ENCODE measurements around the gene HIGD1A. TPM values are rescaled to one million over a fixed set of nuclear protein-coding genes. Genes with fewer than 3 reads are reported as not detected.

Gene HIGD1A
- polyA plus RNA-seq, 1 of the 3 experiments (the other 2 are of a cell fraction), result 72.1 TPM

- Histone ChIP-seq H3K9me2 (no peaks in the 10 kb centered on the region), H3K9ac (no peak overlapping the region), H3K4me3 (ENCODE audit: low read depth in 2 of 2, low read length in 1 of 2) (no peak overlapping the region), H3K27me3 (ENCODE audit: insufficient read depth) (no peaks in the 10 kb centered on the region; the same call in 1 of the 2 replicates), H3K36me3 (replicated peaks in 1 of 2; ENCODE audit: control insufficient read depth in 1 of 2, insufficient read depth in 2 of 2, low read length in 1 of 2) (no peaks in the 10 kb centered on the region), H3F3A (replicated peaks; ENCODE audit: insufficient read depth) (no peaks in the 10 kb centered on the region), H3K4me2 (no peak overlapping the region), H3K27ac (ENCODE audit: low read depth in 2 of 2, low read length in 1 of 2) (no peak overlapping the region), H3K9me3 (no peaks in the 10 kb centered on the region), H3K4me1 (ENCODE audit: control insufficient read depth in 1 of 2, insufficient read depth in 2 of 2, low read depth in 1 of 2, low read length in 1 of 2) (peaks cover 0 to 6% of the 10 kb centered on the region in 2 experiments; a peak in 2 of 4 replicates), H2AFZ (ENCODE audit: low read depth) (no peak overlapping the region), H3K79me2 (ENCODE audit: insufficient read depth) (no peaks in the 10 kb centered on the region), H4K20me1 (ENCODE audit: insufficient read depth) (no peaks in the 10 kb centered on the region)
- TF ChIP-seq USF1 (IDR thresholded peaks at IDR 0.05; ENCODE audit: borderline replicate concordance, low read depth) (no peak), JUND (IDR thresholded peaks at IDR 0.05) (no peak), TAF1 (IDR thresholded peaks at IDR 0.05; ENCODE audit: borderline replicate concordance, low read depth, low read length) (no peak)
- CTCF ChIA-PET, result no interaction called here
- DNase-seq, result no peak
- POLR2A ChIA-PET, result no interaction called here
These were observed 22.7 kb upstream of the HIGD1A start for GRCh38 chr3:42827023-42827422.

- ChIA-PET POLR2A (no interaction called here), CTCF (interaction anchor here (1.0 kb wide), 1 partner anchor 597 kb away, joined by 3 read pairs; no protein-coding TSS in a partner anchor)
- no peak for DNase-seq
- H4K20me1 ChIP-seq (ENCODE audit: insufficient read depth), result no peaks in the 10 kb centered on the region
- TF ChIP-seq RAD21 (IDR thresholded peaks at IDR 0.05; ENCODE audit: low read length) (no peak), USF1 (IDR thresholded peaks at IDR 0.05; ENCODE audit: borderline replicate concordance, low read depth) (no peak), MAX (IDR thresholded peaks at IDR 0.05; ENCODE audit: low read depth) (no peak), MXI1 (IDR thresholded peaks at IDR 0.05; ENCODE audit: low read depth, low read length) (no peak), NFIC (IDR thresholded peaks at IDR 0.05; ENCODE audit: borderline replicate concordance) (no peak), JUND (IDR thresholded peaks at IDR 0.05) (no peak), USF2 (IDR thresholded peaks at IDR 0.05; ENCODE audit: borderline replicate concordance, low read depth, low read length) (no peak), SIN3A (IDR thresholded peaks at IDR 0.05; ENCODE audit: borderline replicate concordance, low read depth, low read length) (no peak), RXRA (IDR thresholded peaks at IDR 0.05; ENCODE audit: borderline replicate concordance, low read depth) (no peak), POLR2AphosphoS5 (IDR thresholded peaks at IDR 0.05; ENCODE audit: low read depth, low read length) (no peak), ZBTB33 (IDR thresholded peaks at IDR 0.05; ENCODE audit: borderline replicate concordance, low read depth) (no peak)
- H3K9ac ChIP-seq, result no peak overlapping the region
- no peaks in the 10 kb centered on the region; the same call in 1 of the 2 replicates for H3K27me3 ChIP-seq (ENCODE audit: insufficient read depth)
- H3K9me3 ChIP-seq, result no peaks in the 10 kb centered on the region
- peaks cover 0 to 4% of the 10 kb centered on the region in 2 experiments; a peak in 2 of 4 replicates for H3K4me1 ChIP-seq (ENCODE audit: control insufficient read depth in 1 of 2, insufficient read depth in 2 of 2, low read depth in 1 of 2, low read length in 1 of 2)
- no peak overlapping the region for H3K27ac ChIP-seq (ENCODE audit: low read depth in 2 of 2, low read length in 1 of 2)
- H3K4me3 ChIP-seq (ENCODE audit: low read depth in 2 of 2, low read length in 1 of 2), result no peak overlapping the region
- no peaks in the 10 kb centered on the region for H3F3A ChIP-seq (replicated peaks; ENCODE audit: insufficient read depth)
- no peak overlapping the region for H2AFZ ChIP-seq (ENCODE audit: low read depth)
- H3K36me3 ChIP-seq (replicated peaks in 1 of 2; ENCODE audit: control insufficient read depth in 1 of 2, insufficient read depth in 2 of 2, low read length in 1 of 2), result no peaks in the 10 kb centered on the region
- no peaks in the 10 kb centered on the region for H3K9me2 ChIP-seq
- no peaks in the 10 kb centered on the region for H3K79me2 ChIP-seq (ENCODE audit: insufficient read depth)
- no peak overlapping the region for H3K4me2 ChIP-seq
These were observed 21.9 kb upstream of the HIGD1A start for GRCh38 chr3:42826141-42826540.

Data from SK-N-SH (cell line).